ENCODE data around the gene CCDC47.

GRCh38 chr17:63698886-63699637, 74.3 kb downstream of the CCDC47 start:
- TF ChIP-seq CTCF (optimal IDR thresholded peaks at IDR 0.05 in 1 of 3, IDR thresholded peaks at IDR 0.05 in 1 of 3, conservative IDR thresholded peaks at IDR 0.05 in 1 of 3; ENCODE audit: extremely low read depth in 1 of 3, insufficient read depth in 2 of 3, low read length in 3 of 3) = no peak
- peak; percentile 46 for TF ChIP-seq EZH2 (IDR thresholded peaks at IDR 0.05; ENCODE audit: low read length)
